ENCODE measurements around the gene ATP1A2. TPM values are rescaled to one million over a fixed set of nuclear protein-coding genes. Genes with fewer than 3 reads are reported as not detected.

The ATP1A2 gene
- total and polyA plus RNA-seq, 2 of the 8 experiments (the other 6 are each of a cell fraction or from before 2014, with no cell fraction given), result 39.7 to 40.8 TPM

DNA sequence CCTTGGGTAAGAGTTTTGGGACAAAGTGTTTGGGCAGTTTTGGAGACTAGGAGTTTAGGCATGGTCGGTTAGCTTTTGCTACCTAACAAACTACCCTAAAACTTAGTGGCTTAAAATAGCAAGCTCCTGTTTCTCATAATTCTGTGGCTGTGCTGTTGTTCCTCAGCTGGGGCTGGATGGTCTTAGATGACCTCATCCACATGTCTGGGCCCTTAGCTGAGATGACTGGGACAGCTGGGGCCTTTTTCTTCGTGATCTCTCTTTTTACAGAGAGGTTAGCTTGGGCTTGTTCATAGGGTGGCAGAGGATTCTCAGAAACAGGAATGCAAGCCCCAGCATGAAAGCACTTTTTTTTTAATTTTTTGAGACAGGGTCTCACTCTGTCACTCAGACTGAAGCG lies 42.5 kb downstream of the ATP1A2 start:
- DNase-seq (ENCODE audit: low read depth in 1 of 2, low spot score in 2 of 2) (no peak), FAIRE-seq (no peak)
- Histone ChIP-seq H3K4me2 (ENCODE audit: insufficient read depth in 1 of 2, low read depth in 2 of 2, low read length in 2 of 2) (no peak overlapping the region), H4K5ac (ENCODE audit: insufficient read length, low read depth, low read length) (no peak overlapping the region), H3K27ac (ENCODE audit: low read depth, low read length) (no peak overlapping the region), H3K4me1 (replicated peaks in 1 of 4; ENCODE audit: control insufficient read depth in 3 of 4, insufficient read depth in 4 of 4, low read length in 3 of 4) (peaks cover 0 to 2% (median 0%) of the 10 kb centered on the region in 4 experiments; a peak in 2 of 7 replicates), H2BK20ac (ENCODE audit: low read length) (no peak overlapping the region), H4K8ac (ENCODE audit: extremely low read depth, insufficient read depth, low read length) (no peak overlapping the region), H2AK5ac (ENCODE audit: low read depth, low read length) (no peak overlapping the region), H3K23me2 (ENCODE audit: low read depth, low read length) (no peaks in the 10 kb centered on the region), H3K4ac (replicated peaks; ENCODE audit: insufficient read length, low read depth, low read length) (no peak overlapping the region), H2BK15ac (ENCODE audit: low read length) (no peak overlapping the region), H3K14ac (ENCODE audit: insufficient read length) (no peak overlapping the region), H3K18ac (ENCODE audit: extremely low read depth, low read length) (no peak overlapping the region), H3K23ac (ENCODE audit: insufficient read length) (no peak overlapping the region), H2AFZ (ENCODE audit: low read length) (no peak overlapping the region), H3K56ac (replicated peaks; ENCODE audit: insufficient read length, low read depth, low read length) (no peak overlapping the region), H4K91ac (replicated peaks; ENCODE audit: insufficient read length, low read length) (no peak overlapping the region), H3K4me3 (ENCODE audit: extremely low read depth in 1 of 4, insufficient read depth in 2 of 4, low read depth in 3 of 4, low read length in 4 of 4) (no peak overlapping the region), H3K36me3 (ENCODE audit: control insufficient read depth in 2 of 4, insufficient read depth in 4 of 4, low read length in 3 of 4) (no peaks in the 10 kb centered on the region), H3K27me3 (replicated peaks in 1 of 4; ENCODE audit: control insufficient read depth in 3 of 4, extremely low read depth in 1 of 4, insufficient read depth in 3 of 4, low read length in 3 of 4) (no peaks in the 10 kb centered on the region; a peak in 1 of 7 replicates), H2BK12ac (ENCODE audit: low read depth, low read length) (no peak overlapping the region), H3K79me2 (ENCODE audit: control insufficient read depth in 1 of 2, insufficient read depth in 2 of 2, low read length in 2 of 2) (no peaks in the 10 kb centered on the region), H3K9me3 (ENCODE audit: insufficient read depth in 2 of 2, low read depth in 1 of 2, low read length in 1 of 2) (no peaks in the 10 kb centered on the region), H3K79me1 (ENCODE audit: low read depth, low read length) (no peaks in the 10 kb centered on the region), H3K9ac (replicated peaks in 1 of 4; ENCODE audit: extremely low read depth in 1 of 4, low read depth in 3 of 4, low read length in 3 of 4) (no peak overlapping the region), H2BK120ac (replicated peaks; ENCODE audit: low read depth, low read length) (no peak overlapping the region), H2BK5ac (ENCODE audit: low read depth, low read length) (no peak overlapping the region), H4K20me1 (replicated peaks in 1 of 2; ENCODE audit: control insufficient read depth in 1 of 2, insufficient read depth in 2 of 2, low read length in 2 of 2) (no peaks in the 10 kb centered on the region)
- POLR2A ChIA-PET (ENCODE audit: partially characterized antibody), result interaction anchor here (1.2 to 1.4 kb wide), 2 partner anchors 11 to 19 kb away, joined by 4 to 6 read pairs; no protein-coding TSS in a partner anchor
- TF ChIP-seq, protein P1, sequence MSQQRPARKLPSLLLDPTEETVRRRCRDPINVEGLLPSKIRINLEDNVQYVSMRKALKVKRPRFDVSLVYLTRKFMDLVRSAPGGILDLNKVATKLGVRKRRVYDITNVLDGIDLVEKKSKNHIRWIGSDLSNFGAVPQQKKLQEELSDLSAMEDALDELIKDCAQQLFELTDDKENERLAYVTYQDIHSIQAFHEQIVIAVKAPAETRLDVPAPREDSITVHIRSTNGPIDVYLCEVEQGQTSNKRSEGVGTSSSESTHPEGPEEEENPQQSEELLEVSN (IDR thresholded peaks at IDR 0.05), result no peak
- TF ChIP-seq TAF1 (IDR thresholded peaks at IDR 0.05; ENCODE audit: low read depth, low read length), result no peak
- no peak for TF ChIP-seq GABPA (IDR thresholded peaks at IDR 0.05; ENCODE audit: borderline replicate concordance, insufficient read depth, low read length)
- TF ChIP-seq CBX5 (IDR thresholded peaks at IDR 0.05; ENCODE audit: low read depth, low read length), result no peak
- no peak for TF ChIP-seq NRF1 (IDR thresholded peaks at IDR 0.05; ENCODE audit: low read depth, low read length)
- no peak for TF ChIP-seq JUND (IDR thresholded peaks at IDR 0.05; ENCODE audit: low read length)
- TF ChIP-seq TBP (IDR thresholded peaks at IDR 0.05; ENCODE audit: low read depth, low read length), result no peak
- no peak for TF ChIP-seq TEAD4 (IDR thresholded peaks at IDR 0.05; ENCODE audit: low read depth, low read length)
- TF ChIP-seq RFX5 (IDR thresholded peaks at IDR 0.05; ENCODE audit: borderline replicate concordance, low read depth, low read length), result no peak
- no peak for TF ChIP-seq FOSL1 (IDR thresholded peaks at IDR 0.05; ENCODE audit: insufficient read depth, low read depth, low read length)
- no peak for TF ChIP-seq RXRA (IDR thresholded peaks at IDR 0.05; ENCODE audit: insufficient read depth, low read depth, low read length)
- TF ChIP-seq, protein P2, sequence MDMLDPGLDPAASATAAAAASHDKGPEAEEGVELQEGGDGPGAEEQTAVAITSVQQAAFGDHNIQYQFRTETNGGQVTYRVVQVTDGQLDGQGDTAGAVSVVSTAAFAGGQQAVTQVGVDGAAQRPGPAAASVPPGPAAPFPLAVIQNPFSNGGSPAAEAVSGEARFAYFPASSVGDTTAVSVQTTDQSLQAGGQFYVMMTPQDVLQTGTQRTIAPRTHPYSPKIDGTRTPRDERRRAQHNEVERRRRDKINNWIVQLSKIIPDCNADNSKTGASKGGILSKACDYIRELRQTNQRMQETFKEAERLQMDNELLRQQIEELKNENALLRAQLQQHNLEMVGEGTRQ (IDR thresholded peaks at IDR 0.05; ENCODE audit: low read length), result no peak
- no peak for TF ChIP-seq TAF7 (optimal IDR thresholded peaks at IDR 0.05; ENCODE audit: borderline replicate concordance, low read depth, low read length)
- CTCF ChIA-PET (ENCODE audit: partially characterized antibody), result interaction anchor here (0.6 to 18.4 kb wide), 8 partner anchors 11 to 134 kb away, joined by 3 to 257 read pairs (median 10); partner anchors contain the start of genes CASQ1 and PEA15
- WGBS, 2 experiments (ENCODE audit: extremely low coverage in 1 of 2, insufficient coverage in 1 of 2, insufficient read length in 1 of 2, insufficient replicate concordance in 2 of 2, low coverage in 1 of 2, low lambda C conversion rate in 2 of 2, missing lambda C conversion rate in 1 of 2), result 85% methylated on average over 3 of the region's 3 CpGs; no CpG with 5 or more reads in 1 of the 2 experiments
